Osteoblast (primary cell): Measurements from ENCODE around the gene FERMT3. TPM values are rescaled to one million over a fixed set of nuclear protein-coding genes. Genes with fewer than 3 reads are reported as not detected.

Experiments
- DNase-seq: peaks from one replicate; pipeline ENCODE4 v3.0.0; 2011; ENCODE audit warnings: low spot score, mixed read lengths; ENCODE audit not compliant: insufficient read length; ENCODE audit errors: missing footprints
- H2AFZ ChIP-seq: 2 replicates; pipeline ENCODE4 v1.6.0; 2011; ENCODE audit warnings: mild to moderate bottlenecking, low read length
- H3K27ac ChIP-seq: 2 replicates; pipeline ENCODE4 v1.5.1; 2011; ENCODE audit warnings: mild to moderate bottlenecking, low read depth, low read length, moderate library complexity
- H3K27me3 ChIP-seq: 2 replicates; pipeline ENCODE4 v1.6.0; 2012; ENCODE audit warnings: mild to moderate bottlenecking, control low read depth, inconsistent platforms, low read length, moderate library complexity; ENCODE audit not compliant: insufficient read depth
- H3K36me3 ChIP-seq: 2 replicates; pipeline ENCODE4 v1.5.1; 2011; ENCODE audit warnings: mild to moderate bottlenecking, low read length, control low read depth, moderate library complexity; ENCODE audit not compliant: insufficient read depth
- H3K4me1 ChIP-seq: 2 replicates; pipeline ENCODE4 v1.5.1; 2011; ENCODE audit warnings: mild to moderate bottlenecking, low read length, control low read depth, moderate library complexity; ENCODE audit not compliant: insufficient read depth
- H3K4me2 ChIP-seq: 2 replicates; pipeline ENCODE4 v1.6.0; 2011; ENCODE audit warnings: mild to moderate bottlenecking, low read length; ENCODE audit not compliant: insufficient read depth
- H3K4me3 ChIP-seq: fragments of 200-600 bp; sonication (generic); 3 replicates; pipeline ENCODE4 v1.5.1; 2012; ENCODE audit warnings: mild to moderate bottlenecking, low read length, inconsistent platforms; ENCODE audit not compliant: insufficient read depth
- H3K79me2 ChIP-seq: 2 replicates; pipeline ENCODE4 v1.6.0; 2012; ENCODE audit warnings: mild to moderate bottlenecking, low read length, control low read depth, inconsistent platforms; ENCODE audit not compliant: insufficient read depth
- H3K9me3 ChIP-seq: 2 replicates; pipeline ENCODE4 v1.5.1; 2011; ENCODE audit warnings: low read depth, low read length, control low read depth
- H4K20me1 ChIP-seq: 2 replicates; pipeline ENCODE4 v1.6.0; 2012; ENCODE audit warnings: mild to moderate bottlenecking, low read length, control low read depth; ENCODE audit not compliant: insufficient read depth
- total RNA-seq: library from RNA; depleted of rRNA; stranded (reverse); fragments of >200 nt; gene quantifications from 2 replicates; pipeline ENCODE4 v1.2.3, GENCODE V29; 2012
- TF ChIP-seq, protein P1 (sequence below): IDR thresholded peaks from 2 replicates; pipeline ENCODE4 v1.5.1; 2011; ENCODE audit warnings: mild to moderate bottlenecking, low read depth, low read length, moderate library complexity; ENCODE audit errors: extremely low read depth

Gene FERMT3
- total RNA-seq, 1 donor: 1.1 TPM

DNA sequence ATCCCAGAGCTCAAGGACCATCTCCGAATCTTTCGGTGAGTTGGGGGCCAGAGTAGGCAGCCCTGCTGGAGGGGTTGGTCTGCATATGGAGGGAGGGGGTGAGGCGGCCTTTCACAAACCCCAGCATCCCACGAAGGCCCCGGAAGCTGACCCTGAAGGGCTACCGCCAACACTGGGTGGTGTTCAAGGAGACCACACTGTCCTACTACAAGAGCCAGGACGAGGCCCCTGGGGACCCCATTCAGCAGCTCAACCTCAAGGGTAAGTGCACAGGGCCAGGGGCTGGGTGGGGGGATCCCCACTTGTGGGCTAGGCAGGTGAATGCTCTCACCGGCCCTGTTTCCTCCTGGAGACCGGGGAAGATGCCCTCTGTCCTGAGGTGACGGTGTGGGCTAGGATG lies 13.2 kb downstream of the FERMT3 start:
- Histone ChIP-seq H3K4me2 (no peak overlapping the region), H3K27me3 (no peaks in the 10 kb centered on the region), H3K4me3 (no peak overlapping the region), H4K20me1 (no peaks in the 10 kb centered on the region), H2AFZ (no peak overlapping the region), H3K4me1 (no peaks in the 10 kb centered on the region), H3K9me3 (no peaks in the 10 kb centered on the region), H3K79me2 (peaks cover 2% of the 10 kb centered on the region), H3K36me3 (peaks cover 5% of the 10 kb centered on the region), H3K27ac (no peak overlapping the region)
- TF ChIP-seq, protein P1, sequence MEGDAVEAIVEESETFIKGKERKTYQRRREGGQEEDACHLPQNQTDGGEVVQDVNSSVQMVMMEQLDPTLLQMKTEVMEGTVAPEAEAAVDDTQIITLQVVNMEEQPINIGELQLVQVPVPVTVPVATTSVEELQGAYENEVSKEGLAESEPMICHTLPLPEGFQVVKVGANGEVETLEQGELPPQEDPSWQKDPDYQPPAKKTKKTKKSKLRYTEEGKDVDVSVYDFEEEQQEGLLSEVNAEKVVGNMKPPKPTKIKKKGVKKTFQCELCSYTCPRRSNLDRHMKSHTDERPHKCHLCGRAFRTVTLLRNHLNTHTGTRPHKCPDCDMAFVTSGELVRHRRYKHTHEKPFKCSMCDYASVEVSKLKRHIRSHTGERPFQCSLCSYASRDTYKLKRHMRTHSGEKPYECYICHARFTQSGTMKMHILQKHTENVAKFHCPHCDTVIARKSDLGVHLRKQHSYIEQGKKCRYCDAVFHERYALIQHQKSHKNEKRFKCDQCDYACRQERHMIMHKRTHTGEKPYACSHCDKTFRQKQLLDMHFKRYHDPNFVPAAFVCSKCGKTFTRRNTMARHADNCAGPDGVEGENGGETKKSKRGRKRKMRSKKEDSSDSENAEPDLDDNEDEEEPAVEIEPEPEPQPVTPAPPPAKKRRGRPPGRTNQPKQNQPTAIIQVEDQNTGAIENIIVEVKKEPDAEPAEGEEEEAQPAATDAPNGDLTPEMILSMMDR: no peak
- DNase-seq: peak; percentile 53

DNA sequence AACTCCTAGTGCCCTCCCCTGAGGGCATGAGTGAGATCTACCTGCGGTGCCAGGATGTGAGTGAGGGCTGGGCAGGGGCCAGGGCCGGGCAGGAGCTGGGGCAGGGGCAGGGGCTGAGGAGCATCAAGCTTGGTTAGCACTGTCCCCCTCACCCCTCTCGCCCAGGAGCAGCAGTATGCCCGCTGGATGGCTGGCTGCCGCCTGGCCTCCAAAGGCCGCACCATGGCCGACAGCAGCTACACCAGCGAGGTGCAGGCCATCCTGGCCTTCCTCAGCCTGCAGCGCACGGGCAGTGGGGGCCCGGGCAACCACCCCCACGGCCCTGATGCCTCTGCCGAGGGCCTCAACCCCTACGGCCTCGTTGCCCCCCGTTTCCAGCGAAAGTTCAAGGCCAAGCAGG lies 13.8 kb downstream of the FERMT3 start:
- no peak overlapping the region for H3K4me2 ChIP-seq
- H4K20me1 ChIP-seq: peaks cover 5% of the 10 kb centered on the region
- peaks cover 4% of the 10 kb centered on the region for H3K4me1 ChIP-seq
- no peaks in the 10 kb centered on the region for H3K9me3 ChIP-seq
- H3K36me3 ChIP-seq: peaks cover 5% of the 10 kb centered on the region
- no peak overlapping the region for H2AFZ ChIP-seq
- H3K4me3 ChIP-seq: no peak overlapping the region
- H3K27ac ChIP-seq: no peak overlapping the region
- DNase-seq: peak; percentile 41
- TF ChIP-seq, protein P1: no peak
- peaks cover 6% of the 10 kb centered on the region for H3K79me2 ChIP-seq
- no peaks in the 10 kb centered on the region for H3K27me3 ChIP-seq

DNA sequence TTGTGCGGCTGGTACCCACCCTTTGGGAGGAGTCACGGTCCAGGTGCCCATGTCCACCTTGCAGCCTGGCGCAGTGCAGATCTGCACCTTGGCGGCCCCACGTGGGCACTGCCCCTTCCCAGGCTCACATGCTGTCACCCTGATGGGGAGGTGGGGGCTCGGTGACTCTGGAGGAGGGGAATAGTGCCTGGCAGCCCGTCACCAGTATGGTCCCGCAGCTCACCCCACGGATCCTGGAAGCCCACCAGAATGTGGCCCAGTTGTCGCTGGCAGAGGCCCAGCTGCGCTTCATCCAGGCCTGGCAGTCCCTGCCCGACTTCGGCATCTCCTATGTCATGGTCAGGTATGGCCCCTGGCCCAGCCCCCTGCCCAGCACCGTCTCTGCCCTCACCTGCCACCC lies 14.3 kb downstream of the FERMT3 start:
- Histone ChIP-seq H4K20me1 (peaks cover 5% of the 10 kb centered on the region), H2AFZ (no peak overlapping the region), H3K79me2 (peaks cover 11% of the 10 kb centered on the region), H3K9me3 (no peaks in the 10 kb centered on the region), H3K4me3 (no peak overlapping the region), H3K27ac (no peak overlapping the region), H3K4me1 (peaks cover 8% of the 10 kb centered on the region), H3K36me3 (peaks cover 5% of the 10 kb centered on the region), H3K4me2 (no peak overlapping the region), H3K27me3 (no peaks in the 10 kb centered on the region)
- TF ChIP-seq, protein P1: no peak
- peak; percentile 57 for DNase-seq

DNA sequence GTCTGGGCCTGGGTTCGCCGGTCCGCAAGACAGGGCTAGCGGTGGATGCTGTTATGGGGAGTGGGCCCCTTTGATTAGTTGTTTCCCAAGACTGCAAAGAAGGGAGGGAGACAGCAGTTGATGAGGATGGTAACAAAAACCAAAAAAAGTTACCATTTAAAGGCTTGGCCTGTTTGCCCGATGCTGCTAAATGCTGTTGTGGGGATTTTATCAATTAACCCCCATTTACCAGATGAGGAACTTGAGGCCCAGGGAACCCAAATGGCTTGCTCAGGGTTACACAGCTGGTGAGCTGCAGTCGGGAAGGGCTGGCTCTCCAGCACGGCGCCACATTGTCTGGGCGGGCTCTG lies 16.1 kb downstream of the FERMT3 start:
- Histone ChIP-seq H3K4me1 (peaks cover 22% of the 10 kb centered on the region), H3K4me3 (no peak overlapping the region), H3K27me3 (no peaks in the 10 kb centered on the region), H3K79me2 (peaks cover 30% of the 10 kb centered on the region), H2AFZ (no peak overlapping the region), H3K9me3 (no peaks in the 10 kb centered on the region), H3K36me3 (peaks cover 5% of the 10 kb centered on the region), H3K4me2 (no peak overlapping the region), H3K27ac (no peak overlapping the region), H4K20me1 (peaks cover 5% of the 10 kb centered on the region)
- TF ChIP-seq, protein P1: no peak
- peak; percentile 63 for DNase-seq
